Measurements from ENCODE around the gene SCLT1.
A peak's percentile ranks its signal among the peaks of the same experiment; 100 is the strongest.

SCLT1 gene

DNA sequence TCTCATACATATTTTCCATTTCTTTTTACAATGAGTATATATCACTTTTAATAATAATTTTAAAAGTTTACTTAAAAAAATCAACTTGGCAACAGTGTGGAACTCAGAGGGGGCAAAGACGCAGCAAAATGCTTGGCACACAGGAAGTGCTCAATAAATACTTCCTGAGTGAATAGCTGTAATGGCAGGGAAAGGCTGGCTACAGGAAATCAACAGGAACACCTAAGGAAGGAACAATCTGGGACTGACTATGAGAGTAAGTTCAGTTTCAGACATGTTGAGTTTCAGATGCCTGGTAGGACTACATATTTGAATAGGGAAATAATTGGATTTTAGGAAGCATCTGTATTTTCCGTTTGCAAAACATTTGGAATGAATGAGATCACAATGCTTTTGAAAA lies 137.6 kb downstream of the SCLT1 start:
- no peak for DNase-seq

DNA sequence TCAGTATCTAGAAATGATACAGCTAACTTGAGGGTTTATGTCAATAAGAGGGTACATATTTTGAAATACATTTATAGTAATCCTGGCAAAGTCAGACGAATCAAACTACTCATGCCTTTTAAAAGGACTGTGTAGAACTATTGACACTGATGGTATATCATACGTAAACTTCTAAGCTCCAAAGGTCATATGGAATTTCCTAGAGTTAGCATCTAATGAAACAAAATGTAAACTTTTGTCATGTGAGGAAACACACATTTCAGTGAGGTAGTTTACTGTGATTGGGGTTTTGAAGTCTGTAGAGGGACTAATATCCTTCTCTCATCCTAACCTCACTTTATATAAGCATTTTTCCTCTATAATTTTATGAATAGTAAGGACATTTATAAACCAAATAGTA lies 138.4 kb downstream of the SCLT1 start:
- no peak for DNase-seq

DNA sequence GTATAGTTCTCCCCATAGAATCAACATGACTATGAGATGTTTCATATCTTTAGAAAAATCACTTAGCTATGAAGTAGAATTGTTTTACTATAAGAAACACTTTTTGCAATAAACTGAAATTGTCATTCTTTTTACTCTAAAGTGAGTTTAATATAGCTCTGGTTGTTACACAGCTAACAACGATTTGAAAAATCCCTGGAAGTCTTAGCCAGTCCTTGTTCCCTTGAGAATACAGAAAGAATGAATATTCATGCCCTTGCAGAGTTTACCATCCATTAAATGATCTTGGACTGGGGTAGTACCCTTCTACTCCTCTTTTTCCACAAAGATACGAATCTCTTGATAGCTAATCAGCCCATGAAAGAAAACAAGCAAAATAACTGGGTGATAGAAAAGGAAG lies 142.0 kb downstream of the SCLT1 start:
- DNase-seq, result no peak

DNA sequence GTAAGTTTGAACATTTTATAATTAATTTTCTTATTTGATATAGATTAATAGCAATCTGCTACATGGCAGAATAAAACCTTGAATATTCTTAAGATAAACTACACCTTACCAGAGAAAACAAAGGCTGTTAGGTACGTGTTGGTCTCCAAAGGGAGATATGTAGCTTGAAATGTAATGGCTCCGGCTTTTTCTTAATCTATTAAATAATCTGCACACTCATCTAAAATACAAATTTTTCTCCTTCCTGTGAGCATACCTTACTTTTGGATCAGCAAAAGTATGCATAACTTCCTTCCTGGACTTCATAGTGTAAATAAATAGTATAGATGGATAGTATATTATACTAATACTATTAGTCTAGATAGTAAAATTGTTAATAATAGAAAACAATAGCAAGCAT lies 142.5 kb downstream of the SCLT1 start:
- no peak for DNase-seq

DNA sequence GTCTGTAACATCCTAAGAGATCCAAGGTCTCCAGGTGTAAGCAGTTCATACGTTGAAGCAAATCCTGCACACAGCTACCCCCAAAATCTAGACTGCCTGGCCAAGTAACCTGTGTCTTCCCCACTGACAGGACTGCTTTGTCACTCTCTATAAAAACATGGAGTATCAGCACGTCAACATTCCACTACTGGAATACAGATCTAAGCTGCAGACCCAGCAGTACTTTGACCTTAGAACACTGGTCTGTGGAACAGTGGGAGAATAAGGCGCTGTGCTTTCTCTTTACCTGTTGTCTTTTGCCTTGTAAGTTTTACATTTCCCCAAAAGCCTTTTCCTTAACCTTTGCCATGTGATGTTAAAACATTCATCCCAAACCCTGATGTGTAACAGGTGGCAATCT lies 146.4 kb downstream of the SCLT1 start:
- no peak for DNase-seq

DNA sequence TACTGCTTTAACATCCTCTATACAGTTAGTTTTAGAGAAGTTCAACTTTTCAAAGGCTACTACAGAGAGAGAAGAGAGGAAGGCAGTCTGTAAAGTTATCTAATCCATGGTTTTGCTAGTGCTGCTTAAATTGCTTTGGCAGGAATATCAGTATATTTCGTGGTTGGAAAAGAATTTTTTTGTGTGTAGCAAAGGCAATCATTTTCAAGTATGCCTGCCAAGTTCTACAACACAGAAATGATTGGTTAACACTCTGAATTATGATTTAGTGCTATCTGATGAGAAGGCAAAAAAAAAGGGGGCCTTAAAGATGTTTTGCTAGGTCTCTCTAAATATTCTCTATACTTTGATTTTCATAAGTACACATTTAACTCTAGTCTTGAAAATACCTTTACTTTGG lies 150.7 kb downstream of the SCLT1 start:
- DNase-seq, result no peak

DNA sequence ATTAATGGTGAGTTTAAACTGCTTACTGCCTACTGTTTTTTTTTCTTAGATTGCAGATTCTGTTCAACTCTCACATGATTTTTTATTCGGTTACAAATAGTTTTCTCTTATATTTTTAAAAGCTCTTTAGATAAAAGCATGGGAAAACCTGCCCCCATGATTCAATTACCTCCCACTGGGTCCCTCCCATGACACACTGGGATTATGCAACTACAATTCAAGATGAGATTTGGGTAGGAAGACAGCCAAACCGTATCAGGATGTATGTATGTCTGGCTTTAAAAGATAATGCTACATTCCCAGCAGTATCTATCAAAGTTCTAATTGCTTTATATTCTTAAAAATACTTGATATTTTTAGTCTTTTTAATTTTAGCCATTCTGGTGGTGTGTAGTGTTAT lies 152.4 kb downstream of the SCLT1 start:
- no peak for DNase-seq

DNA sequence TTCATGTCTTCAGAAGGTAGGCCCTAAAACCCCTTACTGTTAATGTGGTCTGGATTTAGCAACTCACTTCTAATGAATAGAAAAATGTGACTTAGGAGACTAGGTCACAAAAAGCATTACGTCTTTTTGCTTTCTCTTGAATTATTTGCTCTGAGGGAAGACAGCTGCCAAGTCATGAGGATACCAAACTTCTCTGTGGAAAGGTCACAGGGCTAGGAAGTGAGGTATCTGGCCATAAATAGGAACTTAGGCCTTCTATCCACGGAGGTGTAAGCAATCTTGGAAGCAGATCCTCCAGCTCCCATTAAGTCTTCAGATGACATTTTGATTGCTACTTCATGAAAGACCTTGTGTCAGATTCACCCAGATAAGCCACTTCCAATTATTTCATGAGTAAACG lies 163.3 kb downstream of the SCLT1 start:
- no peak for DNase-seq

DNA sequence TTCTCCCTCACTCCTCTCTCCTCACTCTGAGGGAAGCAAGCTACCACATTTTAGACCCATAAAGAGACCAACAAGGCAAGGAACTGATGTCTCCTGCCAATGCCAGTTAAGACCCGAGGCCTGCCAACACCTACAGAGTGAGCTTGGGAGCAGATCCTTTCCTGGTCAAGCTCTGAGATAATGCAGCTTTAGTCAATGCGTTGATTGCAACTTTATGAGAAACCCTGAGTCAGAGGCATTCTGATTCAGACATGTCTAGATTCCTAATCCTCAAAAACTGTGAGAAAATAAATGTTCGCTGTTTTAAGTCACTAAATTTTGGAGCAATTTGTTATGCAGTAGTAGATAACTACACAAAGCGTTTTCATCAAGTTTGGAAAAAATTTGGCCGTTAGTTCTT lies 168.4 kb downstream of the SCLT1 start:
- no peak for DNase-seq

DNA sequence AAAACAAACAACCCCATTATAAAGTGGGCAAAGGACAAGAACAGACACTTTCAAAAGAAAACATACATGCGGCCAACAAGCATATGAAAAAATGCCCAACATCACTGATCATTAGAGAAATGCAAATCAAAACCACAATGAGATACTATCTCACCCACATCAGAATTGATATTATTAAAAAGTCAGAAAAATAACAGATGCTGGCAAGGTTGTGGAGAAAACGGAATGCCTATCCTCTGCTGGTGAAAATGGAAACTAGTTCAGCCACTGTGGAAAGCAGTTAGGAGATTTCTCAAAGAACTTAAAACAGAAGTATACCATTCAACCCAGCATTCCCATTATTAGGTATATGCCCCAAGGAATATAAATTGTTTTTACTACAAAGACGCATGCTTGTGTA lies 171.4 kb downstream of the SCLT1 start:
- DNase-seq, result no peak

DNA sequence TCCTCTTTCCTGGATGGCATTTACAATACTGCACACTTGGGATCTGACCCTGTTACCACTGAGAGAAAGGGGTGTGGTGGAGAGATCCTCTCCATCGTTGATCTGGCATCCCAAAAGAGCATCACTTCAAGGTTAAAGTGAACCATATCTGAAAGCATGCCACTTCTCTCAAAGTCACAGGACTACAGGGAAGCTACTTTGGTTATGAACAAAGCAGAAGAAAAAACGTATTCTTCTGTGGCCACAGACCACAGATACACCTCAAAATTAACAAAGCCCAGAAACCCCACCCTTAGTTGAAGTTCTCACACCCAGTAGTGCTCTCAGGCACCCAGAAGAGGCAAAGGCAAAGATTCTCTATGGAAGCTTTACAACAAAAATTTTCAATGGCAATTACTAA lies 175.6 kb downstream of the SCLT1 start:
- peak; percentile 14 for DNase-seq

DNA sequence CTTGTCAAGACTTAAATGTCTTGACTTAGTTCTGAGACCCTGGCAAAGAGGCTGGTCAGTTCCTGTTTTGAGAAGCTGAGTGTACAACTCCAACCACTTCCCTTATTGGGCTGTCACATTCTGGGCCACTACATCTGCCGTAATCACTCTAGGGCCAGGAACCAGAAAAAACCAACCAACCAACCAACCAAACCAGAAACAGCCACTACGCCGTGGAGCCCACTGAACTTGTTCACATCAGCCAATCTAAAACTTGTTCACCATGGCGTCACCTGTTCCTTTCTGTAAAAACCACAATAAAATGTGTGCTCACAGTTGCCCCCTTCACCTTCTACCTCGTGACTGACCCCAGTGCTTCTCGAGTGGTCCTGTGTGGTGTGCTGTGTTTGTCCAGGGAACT lies 176.5 kb downstream of the SCLT1 start:
- peak; percentile 30 for DNase-seq

DNA sequence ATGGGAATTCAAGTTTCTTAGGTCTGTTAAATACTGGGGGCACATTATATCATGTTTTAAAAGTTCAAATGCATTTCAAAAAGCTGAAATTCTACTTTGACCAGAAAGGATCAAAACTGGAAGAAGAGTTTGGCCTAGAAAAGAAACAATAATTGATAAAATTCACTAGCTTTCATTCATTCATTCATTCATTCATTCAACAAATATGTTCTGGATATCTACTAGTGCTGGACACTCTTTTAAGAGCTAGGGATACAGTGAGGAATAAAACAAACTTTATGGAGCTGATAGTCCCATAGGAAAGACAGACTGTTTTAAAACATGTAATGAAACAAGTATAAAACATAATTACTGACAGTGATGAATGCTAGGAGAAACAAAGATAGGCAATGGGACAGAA lies 177.8 kb downstream of the SCLT1 start:
- no peak for DNase-seq

DNA sequence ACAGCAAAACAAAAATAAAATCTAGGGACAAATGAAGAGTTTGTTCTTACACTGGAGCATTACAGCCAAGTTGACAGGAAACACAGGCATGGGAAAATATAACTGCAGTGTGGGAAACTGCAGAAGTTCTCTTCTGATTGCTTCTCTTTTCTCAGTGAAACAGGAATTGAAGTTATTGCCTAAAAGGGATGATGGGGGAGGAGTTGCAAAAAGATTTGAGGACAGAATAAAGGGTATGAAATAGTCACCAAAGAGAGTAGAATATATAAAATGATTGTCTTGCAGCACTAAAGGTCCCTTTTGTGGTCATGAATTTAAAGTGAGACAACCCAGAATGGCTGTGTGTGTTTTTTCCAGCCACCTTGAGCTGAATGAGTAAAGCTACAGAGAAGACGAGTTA lies 180.1 kb downstream of the SCLT1 start:
- no peak for DNase-seq

DNA sequence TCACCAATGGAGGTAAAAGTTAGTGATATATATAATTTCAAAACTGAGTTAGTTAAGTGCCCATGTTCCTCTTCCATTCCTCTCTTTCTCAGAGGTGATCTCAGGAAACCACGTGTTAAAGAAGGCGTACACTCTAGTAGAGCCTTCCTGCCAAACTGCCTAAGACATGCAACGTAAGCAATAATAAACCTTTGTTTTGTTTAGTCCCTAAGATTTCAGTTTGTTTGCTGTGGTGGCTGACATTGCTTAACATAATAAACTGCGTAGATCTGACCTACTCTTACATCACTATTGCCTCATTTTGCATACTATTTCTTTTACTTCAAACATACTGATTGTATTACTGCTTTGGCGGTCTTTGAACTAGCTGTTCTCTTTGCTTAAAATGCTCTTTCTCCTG lies 184.6 kb downstream of the SCLT1 start:
- DNase-seq, result no peak

DNA sequence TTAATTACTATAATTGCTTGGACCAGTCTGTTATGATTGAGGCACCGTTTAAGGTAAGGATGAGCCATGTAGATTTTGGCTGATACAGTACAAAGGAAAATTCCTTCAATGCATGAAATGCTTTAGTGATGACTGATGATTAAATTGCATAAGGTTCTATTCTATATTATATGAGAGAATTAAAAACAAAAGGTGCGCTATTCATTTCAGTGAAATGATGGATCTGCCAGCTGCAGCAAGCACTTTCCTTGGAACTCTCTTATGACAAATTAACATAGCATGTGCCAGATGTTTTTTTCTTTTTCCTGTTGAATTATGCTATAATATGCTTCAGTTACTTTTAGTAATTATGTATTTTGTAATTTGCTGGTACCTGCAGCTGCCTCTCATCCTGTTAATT lies 185.4 kb downstream of the SCLT1 start:
- no peak for DNase-seq

DNA sequence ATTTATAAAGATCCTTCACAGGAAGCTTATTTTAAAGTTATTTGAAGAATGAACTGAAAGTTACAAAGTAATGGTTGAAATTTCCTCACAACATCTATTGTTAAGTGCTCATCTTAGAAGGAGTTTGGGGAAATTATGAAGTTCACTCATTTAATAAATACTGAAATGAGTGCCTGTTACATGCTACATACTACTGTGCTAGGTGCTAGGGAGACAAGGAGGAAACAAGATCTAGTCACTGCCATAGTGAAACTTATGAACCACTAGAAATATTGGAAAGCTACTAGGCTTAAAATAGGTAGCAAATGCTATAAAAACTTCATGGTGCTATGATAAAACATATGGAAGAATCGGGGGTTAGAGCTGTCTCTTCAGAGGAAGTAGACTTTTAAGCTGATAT lies 186.8 kb downstream of the SCLT1 start:
- DNase-seq, result no peak

DNA sequence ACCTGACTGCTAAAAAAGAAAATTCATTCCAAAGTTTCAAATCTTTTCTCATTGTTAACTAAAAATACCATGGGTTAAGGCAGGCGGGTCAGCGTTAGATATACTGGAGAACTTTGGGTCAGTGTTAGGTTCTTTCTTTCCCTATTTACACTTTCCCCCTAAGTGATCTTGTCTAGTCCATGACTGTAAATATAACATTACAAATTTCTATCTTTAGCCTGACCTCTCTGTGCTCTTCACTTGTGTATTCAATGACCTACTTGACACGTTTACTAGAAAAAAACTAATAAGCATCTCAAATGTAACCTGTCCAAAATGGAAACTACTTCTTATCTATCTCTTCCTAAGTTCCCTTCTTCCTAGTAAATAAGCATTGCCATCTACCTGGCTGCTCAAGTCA lies 188.5 kb downstream of the SCLT1 start:
- no peak for DNase-seq

DNA sequence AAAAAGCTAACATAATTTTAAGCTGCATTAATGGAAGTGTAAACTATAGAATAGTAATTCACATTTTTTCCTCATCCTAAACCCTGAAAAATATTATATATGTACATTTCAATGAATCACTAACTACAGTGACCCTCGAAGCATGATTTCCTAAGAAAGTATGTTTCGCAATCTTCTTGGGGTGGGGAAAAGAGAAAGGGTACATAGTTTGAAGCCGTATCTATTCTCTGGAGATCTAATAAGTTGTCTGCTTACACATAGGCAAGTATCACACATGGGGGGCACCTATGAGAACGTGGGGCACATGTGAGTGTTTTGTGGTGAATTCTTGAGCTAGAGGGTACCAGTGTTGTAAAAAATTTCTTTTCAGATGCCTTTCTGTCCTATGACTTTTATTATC lies 212.7 kb downstream of the SCLT1 start:
- DNase-seq, result no peak

DNA sequence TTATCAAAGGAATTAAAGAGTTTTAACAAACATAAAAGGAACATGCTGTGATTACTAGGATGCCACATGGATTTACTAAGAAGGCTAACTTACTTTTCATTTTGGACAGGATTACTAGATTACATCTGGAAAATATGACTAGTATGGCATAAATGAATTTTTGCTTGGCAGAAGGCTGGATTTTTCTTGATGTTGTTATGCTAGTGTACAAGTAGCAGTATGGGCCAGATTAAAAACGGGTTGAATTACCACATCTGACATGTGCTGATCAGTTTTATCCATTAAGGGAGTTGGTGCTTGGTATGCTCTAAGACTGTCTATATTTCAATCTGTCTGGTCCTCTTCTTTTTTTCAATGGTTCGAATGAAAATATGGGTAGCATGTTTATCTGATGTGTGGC lies 213.4 kb downstream of the SCLT1 start:
- DNase-seq, result no peak

DNA sequence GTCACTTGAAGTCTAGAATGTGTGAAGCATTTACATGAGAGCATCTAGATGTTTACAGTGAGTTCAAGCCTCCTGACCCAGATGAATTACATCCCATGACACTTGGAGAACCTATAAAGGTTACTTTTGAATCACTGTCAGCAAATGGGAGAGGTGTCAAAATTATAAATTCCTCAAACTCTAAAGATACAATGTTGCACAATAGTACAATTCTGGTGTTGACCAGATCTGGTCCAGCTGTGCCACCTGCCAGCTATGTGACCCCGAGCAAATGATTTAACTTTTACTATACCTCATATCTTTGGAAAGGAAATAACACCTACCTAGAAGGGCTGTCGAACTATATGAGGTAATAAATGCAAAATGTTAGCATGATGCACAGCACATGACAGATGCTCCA lies 214.1 kb downstream of the SCLT1 start:
- DNase-seq, result no peak

DNA sequence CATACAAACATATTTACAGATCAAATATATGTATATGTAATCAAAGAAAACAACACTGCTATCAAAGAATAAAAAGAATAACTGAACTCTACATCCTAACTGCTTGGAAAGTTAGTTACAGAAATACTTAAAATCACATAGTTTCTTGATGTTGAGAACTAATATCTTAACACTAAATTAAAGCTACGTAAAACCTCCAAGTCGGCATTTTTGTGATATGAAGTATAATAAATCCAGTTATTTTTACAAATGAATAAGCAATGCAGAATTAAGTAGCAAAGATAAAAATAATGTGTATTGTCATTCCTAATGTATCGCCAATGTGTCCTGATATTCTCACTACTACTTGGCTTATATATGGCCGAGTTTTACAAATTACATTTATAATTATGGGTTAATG lies 215.4 kb downstream of the SCLT1 start:
- no peak for DNase-seq

DNA sequence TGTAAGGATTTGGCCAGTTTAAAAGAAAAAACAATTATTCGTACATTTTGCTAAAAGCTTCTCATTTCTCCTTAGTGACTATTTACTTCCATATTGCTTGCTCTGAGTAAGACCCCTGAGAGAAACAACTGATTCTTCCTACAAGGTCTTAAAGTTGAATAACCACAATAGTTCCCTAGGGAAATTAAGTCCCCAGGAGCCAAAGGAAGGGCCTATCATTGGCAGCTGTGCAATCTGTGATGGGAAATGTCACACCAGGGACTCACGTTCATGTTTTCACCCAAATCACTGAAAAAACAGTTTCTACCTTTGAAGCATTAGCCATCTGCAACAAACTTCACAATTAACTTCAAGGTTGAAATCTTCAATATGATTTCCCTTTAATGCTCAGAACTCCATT lies 217.1 kb downstream of the SCLT1 start:
- no peak for DNase-seq

DNA sequence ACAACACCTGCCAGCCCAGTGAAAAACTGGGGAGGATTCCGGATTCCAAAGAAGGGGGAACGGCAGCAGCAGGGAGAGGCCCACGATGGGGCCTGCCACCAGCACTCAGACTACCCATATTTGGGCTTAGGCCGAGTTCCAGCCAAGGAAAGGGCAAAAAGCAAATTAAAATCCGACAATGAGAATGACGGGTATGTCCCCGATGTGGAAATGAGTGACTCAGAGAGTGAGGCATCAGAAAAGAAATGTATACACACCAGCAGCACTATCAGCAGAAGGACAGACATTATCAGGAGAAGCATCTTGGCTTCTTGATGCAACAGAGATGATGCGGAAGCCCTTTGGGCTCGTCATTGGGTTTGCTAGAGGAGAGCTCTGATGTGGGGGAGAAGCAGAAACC lies 221.4 kb downstream of the SCLT1 start:
- no peak for DNase-seq

DNA sequence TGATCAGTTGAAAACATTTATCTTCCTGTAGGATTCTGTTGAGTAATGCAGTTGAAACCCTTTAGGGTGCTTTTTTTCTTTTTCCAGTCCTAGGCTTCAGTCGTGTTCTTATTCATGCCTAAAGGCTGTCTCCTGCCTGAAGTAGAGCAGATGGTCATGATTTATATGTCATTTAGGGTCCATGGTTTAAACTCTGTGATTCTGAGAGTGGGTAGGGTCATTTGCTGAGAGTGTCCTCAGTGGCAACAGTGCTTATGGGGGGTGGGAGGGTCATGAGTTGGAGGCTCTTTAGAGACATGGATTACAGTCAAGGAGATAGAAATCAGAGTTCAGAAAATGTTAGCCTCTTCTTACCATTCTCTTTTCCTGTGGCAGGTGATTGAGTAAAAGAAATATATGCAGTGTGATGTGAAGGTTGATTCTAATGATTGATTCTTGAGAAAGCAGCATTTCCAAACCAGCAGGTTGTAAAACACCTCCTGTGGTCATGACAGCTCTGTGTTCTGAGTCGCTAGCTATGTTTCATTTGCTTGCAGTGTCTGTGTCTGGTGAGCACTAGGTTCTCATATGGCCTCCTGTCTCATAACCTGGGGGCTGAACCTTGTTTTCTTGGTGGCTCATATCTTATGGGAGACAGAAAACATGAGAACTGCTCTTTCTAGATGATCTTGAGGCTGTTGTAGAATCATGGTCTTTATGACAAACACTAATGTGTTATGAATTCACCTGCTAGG lies 223.4 kb downstream of the SCLT1 start:
- no peak for DNase-seq

DNA sequence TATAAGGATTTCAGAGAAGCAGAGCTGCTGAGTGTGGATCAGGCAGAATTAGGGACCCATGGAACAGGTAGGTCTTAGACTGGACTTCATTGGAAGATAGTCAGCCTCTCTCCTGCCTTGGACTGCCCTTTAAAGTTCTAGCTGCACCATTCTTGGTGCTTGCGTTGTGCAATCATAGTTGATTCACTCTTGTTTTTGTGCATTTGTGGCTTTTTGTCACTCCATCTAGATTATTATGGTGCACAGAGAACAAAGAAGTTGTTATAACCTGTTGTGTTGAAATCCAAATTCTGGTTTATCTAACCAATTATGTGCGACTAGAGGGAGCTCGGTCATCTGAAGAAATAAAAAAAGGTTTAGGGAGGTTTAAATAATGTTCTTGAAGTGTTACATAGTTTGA lies 224.6 kb downstream of the SCLT1 start:
- no peak for DNase-seq

Data from CD4-positive, alpha-beta T cell treated with Interleukin-10 for 1 hour (primary cell).